HG02884 (cell line): ENCODE data around the gene CARMIL1.

Experiments
- ATAC-seq: cut with Tn5 transposase; IDR thresholded peaks from one replicate; pipeline ENCODE4 v1.9.1; 2021; ENCODE audit warnings: mild to moderate bottlenecking, moderate library complexity; ENCODE audit not compliant: unreplicated experiment

The CARMIL1 gene

DNA sequence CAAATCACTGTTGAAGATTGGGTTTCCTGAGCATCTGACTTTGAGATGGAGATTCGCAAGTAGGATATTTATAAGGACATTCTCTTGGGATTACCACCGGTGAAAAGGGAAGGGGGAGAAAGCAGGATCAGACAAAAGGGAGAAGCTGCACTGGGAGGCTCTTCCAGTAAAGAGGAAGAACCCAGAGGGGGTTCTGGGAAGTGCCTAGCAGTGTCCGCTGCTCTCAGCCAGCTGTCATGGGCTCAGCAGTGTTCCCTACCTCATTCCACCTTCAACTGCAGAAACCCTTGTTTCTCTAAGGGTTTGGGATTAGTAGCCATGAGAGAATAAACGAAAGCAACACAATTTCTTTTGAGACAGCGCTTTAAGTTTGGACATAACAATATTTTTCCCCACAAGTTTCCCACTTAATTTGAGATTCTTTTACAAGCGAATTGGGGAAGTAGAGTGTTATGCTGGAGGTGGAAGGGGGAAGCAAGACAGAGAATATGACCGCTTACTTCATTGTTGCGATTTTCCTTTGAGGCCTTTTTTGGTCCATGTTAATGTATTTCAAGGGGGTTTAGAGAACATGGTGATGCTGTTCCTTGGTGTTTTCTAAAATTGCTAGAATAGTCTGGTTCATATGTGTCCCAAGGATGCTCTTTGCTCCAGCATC lies 218.3 kb downstream of the CARMIL1 start:
- no peak for ATAC-seq

DNA sequence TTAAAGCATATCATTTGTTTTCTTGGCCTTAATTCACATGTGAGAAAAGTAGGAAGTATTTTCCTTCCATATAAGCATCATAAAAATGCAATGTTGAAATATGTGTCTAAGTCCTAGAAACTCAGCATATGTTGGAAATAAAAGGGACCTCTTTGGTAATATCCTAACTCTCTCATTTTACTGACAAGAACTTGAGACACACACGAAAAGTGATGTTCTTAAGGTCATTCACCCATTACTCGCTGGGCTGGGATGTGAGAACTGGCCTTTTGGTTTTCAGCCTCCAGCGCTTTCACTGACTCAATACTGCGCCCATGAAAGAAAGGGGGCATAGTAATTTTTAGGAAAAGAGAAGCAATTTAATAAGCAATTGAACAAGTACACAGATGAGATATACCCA lies 219.3 kb downstream of the CARMIL1 start:
- ATAC-seq: no peak

DNA sequence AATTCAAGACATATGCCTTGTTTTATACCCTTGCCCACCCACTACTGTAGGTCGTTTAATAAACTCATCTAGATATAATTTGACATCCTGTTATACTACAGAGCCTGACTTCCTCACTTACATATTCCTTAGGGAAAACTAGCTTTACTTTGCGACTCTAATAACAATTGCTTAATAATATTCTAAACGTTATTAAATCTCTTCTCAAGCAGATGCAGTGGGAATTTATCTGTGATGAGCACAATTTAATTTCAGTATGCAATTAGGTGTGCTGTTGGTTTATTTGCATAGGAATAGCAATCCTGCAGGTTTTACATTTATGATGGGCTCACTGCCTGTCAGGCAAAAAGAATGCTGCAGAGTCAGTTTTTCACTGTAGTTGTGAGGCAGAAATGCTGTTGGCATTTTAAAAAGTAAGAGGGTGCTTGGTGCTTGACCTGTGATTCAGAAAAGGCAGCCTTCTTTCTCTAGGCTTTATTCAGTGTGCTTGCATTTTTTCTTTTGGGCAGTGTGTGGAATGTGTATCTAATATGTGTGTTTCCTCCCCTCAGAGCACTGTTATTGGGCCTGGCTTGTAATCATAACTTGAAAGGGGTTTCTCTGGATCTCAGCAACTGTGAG lies 220.6 kb downstream of the CARMIL1 start:
- no peak for ATAC-seq

DNA sequence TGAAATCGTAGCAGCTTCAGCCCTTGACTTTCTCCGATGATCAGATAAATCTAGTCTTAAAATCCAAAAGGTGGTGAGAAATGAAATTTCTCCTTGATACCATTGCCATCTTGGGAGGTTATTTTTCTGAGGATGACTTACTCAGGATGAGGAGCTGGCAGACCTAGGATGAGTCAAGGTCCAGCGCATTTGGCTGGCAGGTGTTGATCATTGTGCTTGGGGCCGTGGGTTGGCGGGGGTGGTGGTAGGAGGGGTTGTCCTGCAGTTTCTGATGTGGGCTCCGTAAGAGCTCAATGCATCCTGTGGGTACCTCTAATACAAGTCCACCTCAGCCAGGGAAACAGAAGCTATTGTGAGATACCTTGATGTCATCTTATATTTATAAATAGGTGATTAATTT lies 224.5 kb downstream of the CARMIL1 start:
- no peak for ATAC-seq

DNA sequence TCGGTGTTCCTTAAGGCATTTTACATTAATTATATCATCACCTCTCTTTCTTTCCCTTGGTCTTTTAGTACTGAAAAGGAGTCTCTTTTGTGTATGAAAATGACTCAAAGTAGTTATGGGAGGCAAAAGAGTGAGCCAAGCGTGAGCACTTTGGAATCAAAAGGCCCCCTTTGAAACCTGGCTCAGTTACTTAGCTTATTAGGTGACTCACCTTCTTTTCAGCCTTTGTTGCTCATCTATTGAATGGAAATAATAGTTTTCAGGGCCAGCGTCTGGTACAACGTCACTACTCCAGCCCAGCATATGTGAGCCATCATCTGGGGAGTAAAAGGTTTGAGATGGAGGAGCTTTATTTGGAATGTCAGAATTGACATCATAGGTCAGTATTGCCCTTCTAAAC lies 225.5 kb downstream of the CARMIL1 start:
- ATAC-seq: no peak

DNA sequence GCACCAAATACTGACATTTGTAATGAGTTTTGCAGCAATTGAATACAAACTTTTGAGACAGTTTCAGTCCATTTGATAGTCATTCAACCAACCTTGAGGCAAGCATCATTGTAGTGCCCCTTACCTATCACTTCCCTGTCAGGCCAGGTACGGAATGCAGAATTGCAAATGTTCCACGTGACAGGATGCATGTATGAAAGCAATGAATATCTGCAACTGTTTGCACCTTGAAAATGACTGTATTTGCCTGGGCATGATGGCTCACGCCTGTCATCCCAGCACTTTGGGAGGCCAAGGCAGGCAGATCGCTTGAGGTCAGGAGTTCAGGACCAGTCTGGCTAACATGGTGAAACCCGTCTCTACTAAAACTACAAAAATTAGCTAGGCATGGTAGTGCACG lies 226.8 kb downstream of the CARMIL1 start:
- ATAC-seq: no peak

DNA sequence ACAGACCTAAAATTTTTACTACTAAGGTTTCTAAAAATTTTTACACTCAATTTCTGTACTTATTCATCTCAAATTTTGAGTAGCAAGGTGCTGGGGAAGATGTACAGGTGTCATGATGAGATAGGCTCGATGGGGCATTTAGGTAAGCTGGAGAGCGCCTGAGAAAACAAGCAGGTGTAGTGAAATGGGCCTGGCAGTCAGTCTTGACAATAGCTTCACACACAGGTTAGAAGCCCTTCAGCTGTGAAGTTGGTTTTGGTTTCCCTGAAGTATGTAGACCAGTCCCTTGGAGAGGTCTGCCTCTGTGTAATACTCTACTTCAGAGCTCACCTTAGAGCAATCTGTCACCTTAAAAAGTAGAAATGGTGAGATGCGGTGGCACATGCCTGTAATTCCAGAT lies 228.9 kb downstream of the CARMIL1 start:
- ATAC-seq: no peak

DNA sequence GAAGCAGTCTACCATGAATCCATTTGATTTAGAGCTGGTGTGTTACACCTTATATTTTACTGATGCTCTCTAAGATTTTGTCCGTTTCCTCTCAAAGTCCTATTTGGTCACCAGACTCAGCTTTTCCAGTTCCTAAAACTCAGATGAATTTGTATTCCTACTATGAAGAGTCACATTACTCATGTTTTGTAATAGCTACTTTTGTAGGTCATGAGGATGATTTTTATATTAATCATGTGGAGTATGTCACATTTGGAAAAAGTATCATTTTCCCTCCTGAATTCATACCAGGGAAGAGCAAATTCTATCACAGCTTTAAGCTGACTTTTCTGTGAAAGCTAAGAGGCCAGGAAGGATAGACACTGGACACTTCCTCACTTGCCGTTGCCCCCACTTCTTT lies 232.2 kb downstream of the CARMIL1 start:
- no peak for ATAC-seq

DNA sequence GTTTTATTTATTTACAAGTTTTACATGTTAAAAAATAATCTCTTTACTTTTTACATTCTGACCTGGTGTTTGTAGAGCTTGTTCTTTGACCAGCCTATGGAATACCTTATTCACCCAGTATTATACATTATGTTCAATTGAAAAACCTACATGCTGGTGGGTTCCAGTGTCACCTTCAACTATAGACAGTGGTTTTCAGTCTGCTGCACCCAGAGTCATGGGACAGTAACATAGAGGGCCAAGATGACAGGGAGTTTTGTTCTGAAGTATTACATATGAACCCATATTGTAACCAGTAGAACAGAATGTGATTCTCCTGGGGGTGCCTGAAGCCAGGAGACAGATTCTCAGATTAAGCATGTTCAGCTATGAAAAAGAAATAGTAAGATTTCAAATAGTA lies 233.4 kb downstream of the CARMIL1 start:
- ATAC-seq: no peak

DNA sequence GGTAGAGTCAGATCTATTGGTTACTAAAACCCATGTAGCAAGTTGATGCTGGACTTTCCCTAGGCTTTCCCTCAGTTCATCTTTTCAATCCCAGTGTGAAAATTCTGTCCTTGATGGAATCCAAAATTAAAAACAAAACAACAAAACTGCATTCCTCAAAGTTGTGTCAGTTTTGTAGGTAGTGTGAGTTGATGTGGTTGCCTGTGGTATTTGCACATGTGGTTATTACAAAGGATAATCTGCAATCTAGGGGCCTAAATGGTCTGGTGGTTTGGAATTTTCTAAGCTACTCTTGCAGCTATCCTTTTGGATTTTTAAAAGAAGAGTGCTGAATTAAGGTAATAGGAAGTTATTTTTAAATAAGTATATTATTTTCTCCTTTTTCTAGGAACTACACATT lies 240.7 kb downstream of the CARMIL1 start:
- ATAC-seq: no peak

DNA sequence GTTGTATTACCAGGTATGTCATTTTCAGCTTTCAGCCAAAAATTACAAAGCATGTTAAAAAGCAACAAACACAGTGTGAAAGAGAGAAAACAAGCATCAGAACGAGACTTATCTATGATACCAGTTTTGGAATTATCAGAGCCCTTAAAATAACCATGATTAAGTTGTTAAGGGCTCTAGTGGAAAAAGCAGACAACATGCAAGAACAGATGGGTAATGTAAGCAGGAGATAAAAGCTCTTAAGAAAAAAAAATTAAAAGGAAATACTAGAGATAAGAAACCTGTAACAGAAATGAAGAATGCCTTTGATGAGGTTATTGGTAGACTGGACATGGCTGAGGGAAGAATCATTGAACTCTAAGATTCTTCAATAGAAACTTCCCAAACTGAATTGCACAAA lies 245.4 kb downstream of the CARMIL1 start:
- ATAC-seq: no peak

DNA sequence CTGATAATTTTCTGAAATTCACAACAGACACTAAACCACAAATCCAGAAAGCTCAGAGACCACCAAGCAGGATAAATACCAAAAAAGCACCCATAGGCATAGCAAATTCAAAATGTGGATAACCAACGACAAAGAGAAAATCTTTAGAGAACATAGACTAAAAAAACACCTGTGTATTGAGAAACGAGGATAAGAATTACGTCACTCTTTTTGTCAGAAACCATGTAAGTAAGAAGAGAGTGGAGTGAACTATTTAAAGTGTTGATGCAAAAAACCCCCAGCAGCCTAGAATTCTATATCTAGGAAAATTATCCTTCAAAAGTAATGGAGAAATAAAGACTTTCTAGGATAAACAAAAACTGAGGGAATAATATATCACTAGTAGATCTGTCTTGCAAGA lies 245.9 kb downstream of the CARMIL1 start:
- ATAC-seq: no peak

DNA sequence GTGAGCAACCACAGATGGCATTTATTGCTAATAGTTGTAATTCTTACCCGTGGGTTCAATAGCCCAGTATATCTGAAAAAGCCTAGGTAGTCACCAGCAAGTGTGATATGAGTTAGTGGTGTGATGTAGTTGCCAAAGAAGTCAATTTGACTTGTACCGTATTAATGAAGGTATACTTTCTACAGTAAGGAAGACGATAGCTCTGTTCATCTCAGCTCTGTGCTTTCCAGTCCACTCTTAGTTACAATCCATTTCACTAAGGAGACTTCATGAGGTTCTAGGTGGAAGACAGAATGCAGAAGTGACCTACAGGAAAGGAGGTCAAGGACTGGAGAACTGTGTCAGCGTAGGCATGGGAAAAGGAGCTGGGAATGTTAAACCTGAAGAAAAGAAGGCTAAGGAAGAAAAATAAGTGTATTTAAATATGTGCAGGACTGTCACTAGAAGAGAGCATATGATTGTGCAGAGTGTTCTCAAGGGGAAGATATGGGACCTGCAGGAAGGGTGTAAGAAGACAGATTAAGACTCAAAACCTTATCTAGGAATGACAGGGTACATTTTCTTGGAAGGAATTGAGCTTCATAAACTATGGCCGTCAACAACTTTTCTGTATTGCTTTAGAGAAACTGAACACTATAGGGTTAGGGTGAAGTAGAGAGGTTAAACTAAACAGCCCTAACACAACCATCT lies 255.9 kb downstream of the CARMIL1 start:
- ATAC-seq: no peak

DNA sequence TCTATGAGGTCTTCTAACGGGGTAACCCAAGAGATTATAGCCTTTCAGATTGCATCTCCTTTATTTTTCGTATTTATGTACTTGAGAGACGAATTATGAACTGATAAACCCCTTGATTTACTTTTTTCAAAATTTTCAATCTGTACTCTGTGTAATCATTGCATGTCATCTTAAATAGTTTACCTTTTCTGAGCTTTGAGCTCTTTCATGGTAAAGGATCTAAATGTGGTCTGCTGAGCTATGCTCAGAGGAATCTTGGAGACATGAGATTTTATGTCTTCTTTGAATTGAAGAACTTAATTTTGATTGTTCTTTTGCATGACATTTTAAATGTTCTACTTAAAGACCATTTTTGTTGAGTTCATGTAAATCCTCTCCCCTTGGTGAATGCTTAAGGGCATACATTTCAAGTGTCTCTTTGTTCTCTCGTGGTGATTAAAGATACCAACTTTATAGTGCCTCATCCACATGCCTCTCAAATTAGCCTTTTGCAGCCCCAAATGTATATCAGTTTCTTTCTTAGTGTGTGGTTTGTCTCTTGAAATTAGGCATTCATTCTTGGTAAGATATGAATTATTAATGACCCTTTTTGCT lies 256.6 kb downstream of the CARMIL1 start:
- ATAC-seq: no peak

DNA sequence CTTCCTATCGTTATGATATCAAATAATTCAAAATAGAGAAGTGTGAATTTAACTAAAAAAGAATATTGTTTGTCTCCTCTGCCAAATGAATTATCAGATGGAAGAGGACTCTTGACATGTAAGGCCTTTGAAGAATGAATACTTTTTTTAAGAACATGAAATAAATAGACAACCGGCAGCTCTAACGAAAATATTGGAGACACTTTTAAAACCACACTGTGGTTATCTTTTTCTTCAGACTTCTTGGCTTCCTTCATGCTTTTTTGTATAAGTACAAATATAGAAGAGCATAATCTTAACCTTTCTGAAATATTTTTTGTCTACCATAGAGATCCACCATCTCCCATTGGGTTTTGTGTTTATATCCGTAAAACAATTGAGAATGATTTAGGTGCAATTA lies 257.6 kb downstream of the CARMIL1 start:
- ATAC-seq: no peak

DNA sequence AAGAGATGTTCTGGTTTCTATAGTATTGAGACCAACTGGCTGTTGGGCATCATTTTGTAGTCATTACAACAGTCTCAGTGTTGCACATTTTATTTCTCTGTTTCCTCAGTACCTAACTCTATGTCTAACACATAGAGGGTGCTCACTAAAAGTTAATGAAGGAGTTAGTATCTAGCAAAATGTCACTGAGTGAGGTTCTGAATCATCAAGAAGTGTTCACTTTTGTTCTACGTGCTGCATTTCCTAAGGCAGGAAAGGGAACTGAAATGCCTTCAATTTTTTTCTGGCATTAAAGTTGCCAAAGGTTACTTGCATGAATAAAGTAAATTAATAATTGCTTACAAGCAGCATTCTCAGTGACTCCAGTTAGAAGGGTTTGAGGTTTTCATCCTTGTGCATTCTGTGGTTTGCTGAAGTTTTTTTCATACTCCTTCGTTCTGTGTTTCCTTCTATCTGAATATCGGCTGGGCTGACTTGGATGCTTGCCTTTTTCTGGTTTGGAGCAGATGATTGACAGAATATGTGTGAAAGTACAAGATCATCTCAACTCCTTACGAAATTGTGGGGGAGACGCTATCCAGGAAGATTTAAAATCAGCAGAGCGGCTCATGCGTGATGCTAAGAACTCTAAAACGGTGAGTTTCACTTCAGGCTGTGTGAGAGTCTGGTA lies 258.3 kb downstream of the CARMIL1 start:
- no peak for ATAC-seq

DNA sequence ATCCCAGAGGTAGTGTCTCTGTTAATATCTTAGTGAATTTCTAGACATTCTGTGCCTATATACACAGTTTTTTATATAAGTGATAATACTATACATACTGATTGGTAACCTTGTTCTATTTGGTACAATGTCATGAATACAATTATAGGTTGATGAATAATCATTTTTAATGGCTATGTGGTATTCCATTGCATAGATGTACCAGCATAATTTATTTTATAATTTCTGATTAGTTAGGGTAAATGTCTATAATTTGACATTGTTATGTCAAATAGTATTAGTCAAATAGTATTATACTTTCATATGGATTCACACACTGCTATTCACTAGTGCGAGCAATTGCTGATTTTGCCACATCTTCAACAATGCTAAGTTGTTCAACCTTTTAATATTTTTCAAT lies 262.1 kb downstream of the CARMIL1 start:
- ATAC-seq: no peak

DNA sequence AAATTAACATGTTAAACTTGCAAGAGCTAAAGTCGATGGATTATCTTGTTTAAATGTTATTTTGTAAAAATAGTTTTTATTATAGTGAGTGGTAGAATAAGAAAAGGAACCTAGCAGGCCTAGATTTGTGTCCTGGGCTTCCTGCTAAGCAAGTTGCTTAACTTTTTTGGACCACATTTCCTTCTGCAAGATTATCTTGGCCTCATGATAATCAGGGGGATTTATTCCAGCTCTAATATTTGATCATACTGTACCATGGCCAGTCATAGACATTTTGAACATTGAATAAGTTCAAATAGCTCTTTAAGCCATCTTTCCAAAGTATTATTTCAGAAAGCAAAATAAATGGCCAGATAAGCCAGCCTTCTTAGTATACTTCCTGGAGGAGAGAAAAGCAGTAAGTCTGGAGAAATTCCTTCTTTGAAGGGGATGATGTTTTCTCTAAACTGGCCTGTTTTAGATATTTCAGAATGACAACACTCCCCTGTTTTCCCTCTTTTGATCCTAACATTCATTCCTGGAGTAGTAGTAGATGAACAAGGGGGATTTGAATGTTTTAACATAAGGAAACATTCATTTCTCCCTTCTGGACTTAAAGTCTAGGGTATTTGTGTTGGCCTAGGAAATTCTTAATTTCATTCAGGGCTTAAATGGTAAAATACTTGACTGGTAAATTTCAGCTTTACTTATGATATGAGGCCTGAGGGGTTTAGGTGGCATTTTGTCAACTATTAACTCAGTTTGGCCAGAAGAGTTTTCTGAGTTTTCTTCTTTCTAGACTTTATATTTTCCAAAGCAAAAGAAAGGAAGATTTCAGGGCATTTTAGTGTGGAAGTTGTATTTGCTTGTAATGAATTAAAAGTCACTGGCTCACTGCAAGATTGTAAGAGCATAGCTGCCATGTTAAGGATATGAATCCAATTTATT lies 264.1 kb downstream of the CARMIL1 start:
- no peak for ATAC-seq

DNA sequence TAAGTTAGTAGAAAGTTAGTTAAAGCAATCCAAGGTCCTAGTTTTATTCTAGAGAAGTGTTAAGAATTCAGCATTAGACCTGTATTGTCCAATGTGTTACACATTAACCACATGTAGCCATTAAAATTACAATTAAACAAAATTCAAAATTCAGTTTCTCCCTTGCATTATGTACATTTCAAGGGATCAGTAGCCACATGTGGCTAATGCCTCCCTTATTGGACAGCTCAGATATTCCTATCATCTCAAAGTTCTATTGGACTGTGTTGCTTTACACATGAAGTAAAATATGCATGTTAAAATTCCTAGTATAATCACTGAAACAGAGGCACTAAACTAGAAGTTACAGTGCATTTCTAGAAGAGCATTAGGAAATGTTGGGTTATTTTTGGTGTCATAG lies 265.7 kb downstream of the CARMIL1 start:
- ATAC-seq: no peak

DNA sequence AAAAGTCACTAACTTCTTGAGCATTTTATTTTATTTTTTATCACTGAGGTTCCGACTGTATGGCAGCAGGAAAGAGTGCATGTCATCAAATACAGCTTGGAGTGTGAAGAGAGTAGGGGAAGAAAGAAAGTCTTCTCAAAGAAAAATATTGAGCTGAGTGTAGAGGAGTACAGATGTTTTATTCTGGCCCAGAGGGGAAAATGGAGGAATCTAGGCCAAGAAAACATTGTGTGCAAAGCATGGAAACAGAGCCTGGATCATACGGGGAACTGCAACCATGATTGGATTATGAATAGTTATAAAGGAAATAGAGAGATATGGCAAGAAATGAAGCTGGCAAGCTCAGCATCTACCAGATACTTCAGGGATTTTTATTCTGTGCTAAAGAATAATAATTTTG lies 268.6 kb downstream of the CARMIL1 start:
- no peak for ATAC-seq
